HG03439 (cell line): ENCODE measurements around the gene MEX3B.
"Not testable (repeated sequence)": the region's sequence is repeated elsewhere in the genome, so short reads cannot be mapped to it uniquely, and the experiment has no call there.

Experiments used
- ATAC-seq: cut with Tn5 transposase; IDR thresholded peaks from one replicate; pipeline ENCODE4 v1.9.1; 2021; ENCODE audit warnings: mild to moderate bottlenecking, moderate library complexity; ENCODE audit not compliant: unreplicated experiment

MEX3B gene

GRCh38 chr15:82014989-82015388 lies 30.8 kb downstream of the MEX3B start:
- ATAC-seq: no peak

- ATAC-seq: no peak
Measured at GRCh38 chr15:82012908-82013307, 32.9 kb downstream of the MEX3B start.

GRCh38 chr15:82005239-82005638 lies 40.6 kb downstream of the MEX3B start:
- ATAC-seq: no peak

GRCh38 chr15:82003916-82004315 lies 41.9 kb downstream of the MEX3B start:
- ATAC-seq: no peak

GRCh38 chr15:81995081-81995480 lies 50.7 kb downstream of the MEX3B start:
- not testable (repeated sequence) for ATAC-seq

GRCh38 chr15:81992523-81992922 lies 53.3 kb downstream of the MEX3B start:
- no peak for ATAC-seq
